GM23338 (cell line): Measurements from ENCODE around the gene HECTD3. TPM values are rescaled to one million over a fixed set of nuclear protein-coding genes. Genes with fewer than 3 reads are reported as not detected.

Experiments used
- CREB1 ChIP-seq: fragments of 250-450 bp; sonication (Bioruptor Pico); IDR thresholded peaks from 2 replicates; pipeline ENCODE4 v1.5.0; 2020; ENCODE audit warnings: low read depth, mild to moderate bottlenecking, moderate library complexity
- EZH2 ChIP-seq: fragments of 200-600 bp; sonication (generic); IDR thresholded peaks from one replicate; pipeline ENCODE4 v1.8.0; 2017; ENCODE audit warnings: antibody characterized with exemption, mild to moderate bottlenecking, low read depth; ENCODE audit not compliant: unreplicated experiment
- EZH2phosphoT487 ChIP-seq: fragments of 200-600 bp; sonication (generic); IDR thresholded peaks from one replicate; pipeline ENCODE4 v1.8.1; 2018; ENCODE audit warnings: antibody characterized with exemption; ENCODE audit not compliant: unreplicated experiment
- JUNB ChIP-seq: IDR thresholded peaks from one replicate; pipeline ENCODE4 v1.6.1; 2016; ENCODE audit warnings: antibody characterized with exemption; ENCODE audit not compliant: unreplicated experiment
- NANOG ChIP-seq: IDR thresholded peaks from 2 replicates; pipeline ENCODE4 v1.6.1; 2016; ENCODE audit warnings: antibody characterized with exemption, borderline replicate concordance
- POLR2AphosphoS5 ChIP-seq: IDR thresholded peaks from 2 replicates; pipeline ENCODE4 v1.6.1; 2016; ENCODE audit warnings: antibody characterized with exemption, low read depth
- STAT1 ChIP-seq: IDR thresholded peaks from one replicate; pipeline ENCODE4 v1.6.1; 2016; ENCODE audit warnings: antibody characterized with exemption; ENCODE audit not compliant: unreplicated experiment
- ZNF114 ChIP-seq: fragments of 250-450 bp; sonication (Bioruptor Pico); IDR thresholded peaks from 2 replicates; pipeline ENCODE4 v1.5.0; 2020; ENCODE audit warnings: mild to moderate bottlenecking, moderate library complexity
- ZNF331 ChIP-seq: fragments of 250-450 bp; sonication (Bioruptor Pico); IDR thresholded peaks from 2 replicates; pipeline ENCODE4 v1.5.0; 2020; ENCODE audit warnings: low read depth, mild to moderate bottlenecking, moderate library complexity
- polyA plus RNA-seq: library from polyadenylated mRNA; unstranded; fragments of >200 nt; fragmentation: Nextera tagmentation; extraction: Ambion mirVana; gene quantifications from 2 replicates; pipeline ENCODE4 v1.2.1, GENCODE V29; 2016
- total RNA-seq: library from RNA; depleted of rRNA; stranded (reverse); fragments of >200 nt; shearing (Covaris generic); gene quantifications from 2 replicates; pipeline ENCODE4 v1.2.3, GENCODE V29; 2014
- TF ChIP-seq, protein P1 (sequence below): fragments of 250-450 bp; sonication (Bioruptor Pico); IDR thresholded peaks from 2 replicates; pipeline ENCODE4 v1.5.0; 2020; ENCODE audit warnings: mild to moderate bottlenecking, moderate library complexity
- TF ChIP-seq, protein P2 (sequence below): IDR thresholded peaks from 2 replicates; pipeline ENCODE4 v1.6.1; 2016; ENCODE audit warnings: antibody characterized with exemption

The HECTD3 gene
- total and polyA plus RNA-seq, 2 experiments from 2014 or later: 13.1 to 31.4 TPM

DNA sequence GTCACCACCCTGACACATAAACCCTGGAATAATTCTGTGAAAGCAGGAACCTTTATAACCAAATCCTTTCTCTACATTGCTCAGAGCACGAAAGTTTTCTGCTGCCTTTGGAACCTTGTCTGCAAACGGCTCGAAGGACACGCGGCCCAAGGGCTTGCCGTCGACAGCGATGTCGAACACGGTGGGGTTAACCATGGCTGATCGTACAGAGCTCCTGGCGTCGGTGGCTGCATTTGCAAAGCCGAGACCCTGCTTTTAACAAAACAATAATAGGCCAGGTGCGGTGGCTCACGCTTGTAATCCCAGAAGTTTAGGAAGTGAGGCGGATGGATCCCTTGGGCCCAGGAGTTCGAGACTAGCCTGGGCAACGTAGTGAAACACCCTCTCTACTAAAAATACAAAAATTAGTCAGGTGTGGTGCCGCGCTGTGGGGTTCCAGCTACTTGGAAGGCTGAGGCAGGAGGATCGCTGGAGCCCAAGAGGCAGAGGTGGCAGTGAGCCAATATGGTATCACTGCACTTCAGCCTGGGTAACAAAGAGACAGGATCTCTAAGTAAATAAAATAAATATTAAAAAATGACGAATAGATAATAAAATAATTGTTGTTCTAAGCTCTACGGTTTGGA lies 22.5 kb downstream of the HECTD3 start (continued):
- TF ChIP-seq, protein P1, sequence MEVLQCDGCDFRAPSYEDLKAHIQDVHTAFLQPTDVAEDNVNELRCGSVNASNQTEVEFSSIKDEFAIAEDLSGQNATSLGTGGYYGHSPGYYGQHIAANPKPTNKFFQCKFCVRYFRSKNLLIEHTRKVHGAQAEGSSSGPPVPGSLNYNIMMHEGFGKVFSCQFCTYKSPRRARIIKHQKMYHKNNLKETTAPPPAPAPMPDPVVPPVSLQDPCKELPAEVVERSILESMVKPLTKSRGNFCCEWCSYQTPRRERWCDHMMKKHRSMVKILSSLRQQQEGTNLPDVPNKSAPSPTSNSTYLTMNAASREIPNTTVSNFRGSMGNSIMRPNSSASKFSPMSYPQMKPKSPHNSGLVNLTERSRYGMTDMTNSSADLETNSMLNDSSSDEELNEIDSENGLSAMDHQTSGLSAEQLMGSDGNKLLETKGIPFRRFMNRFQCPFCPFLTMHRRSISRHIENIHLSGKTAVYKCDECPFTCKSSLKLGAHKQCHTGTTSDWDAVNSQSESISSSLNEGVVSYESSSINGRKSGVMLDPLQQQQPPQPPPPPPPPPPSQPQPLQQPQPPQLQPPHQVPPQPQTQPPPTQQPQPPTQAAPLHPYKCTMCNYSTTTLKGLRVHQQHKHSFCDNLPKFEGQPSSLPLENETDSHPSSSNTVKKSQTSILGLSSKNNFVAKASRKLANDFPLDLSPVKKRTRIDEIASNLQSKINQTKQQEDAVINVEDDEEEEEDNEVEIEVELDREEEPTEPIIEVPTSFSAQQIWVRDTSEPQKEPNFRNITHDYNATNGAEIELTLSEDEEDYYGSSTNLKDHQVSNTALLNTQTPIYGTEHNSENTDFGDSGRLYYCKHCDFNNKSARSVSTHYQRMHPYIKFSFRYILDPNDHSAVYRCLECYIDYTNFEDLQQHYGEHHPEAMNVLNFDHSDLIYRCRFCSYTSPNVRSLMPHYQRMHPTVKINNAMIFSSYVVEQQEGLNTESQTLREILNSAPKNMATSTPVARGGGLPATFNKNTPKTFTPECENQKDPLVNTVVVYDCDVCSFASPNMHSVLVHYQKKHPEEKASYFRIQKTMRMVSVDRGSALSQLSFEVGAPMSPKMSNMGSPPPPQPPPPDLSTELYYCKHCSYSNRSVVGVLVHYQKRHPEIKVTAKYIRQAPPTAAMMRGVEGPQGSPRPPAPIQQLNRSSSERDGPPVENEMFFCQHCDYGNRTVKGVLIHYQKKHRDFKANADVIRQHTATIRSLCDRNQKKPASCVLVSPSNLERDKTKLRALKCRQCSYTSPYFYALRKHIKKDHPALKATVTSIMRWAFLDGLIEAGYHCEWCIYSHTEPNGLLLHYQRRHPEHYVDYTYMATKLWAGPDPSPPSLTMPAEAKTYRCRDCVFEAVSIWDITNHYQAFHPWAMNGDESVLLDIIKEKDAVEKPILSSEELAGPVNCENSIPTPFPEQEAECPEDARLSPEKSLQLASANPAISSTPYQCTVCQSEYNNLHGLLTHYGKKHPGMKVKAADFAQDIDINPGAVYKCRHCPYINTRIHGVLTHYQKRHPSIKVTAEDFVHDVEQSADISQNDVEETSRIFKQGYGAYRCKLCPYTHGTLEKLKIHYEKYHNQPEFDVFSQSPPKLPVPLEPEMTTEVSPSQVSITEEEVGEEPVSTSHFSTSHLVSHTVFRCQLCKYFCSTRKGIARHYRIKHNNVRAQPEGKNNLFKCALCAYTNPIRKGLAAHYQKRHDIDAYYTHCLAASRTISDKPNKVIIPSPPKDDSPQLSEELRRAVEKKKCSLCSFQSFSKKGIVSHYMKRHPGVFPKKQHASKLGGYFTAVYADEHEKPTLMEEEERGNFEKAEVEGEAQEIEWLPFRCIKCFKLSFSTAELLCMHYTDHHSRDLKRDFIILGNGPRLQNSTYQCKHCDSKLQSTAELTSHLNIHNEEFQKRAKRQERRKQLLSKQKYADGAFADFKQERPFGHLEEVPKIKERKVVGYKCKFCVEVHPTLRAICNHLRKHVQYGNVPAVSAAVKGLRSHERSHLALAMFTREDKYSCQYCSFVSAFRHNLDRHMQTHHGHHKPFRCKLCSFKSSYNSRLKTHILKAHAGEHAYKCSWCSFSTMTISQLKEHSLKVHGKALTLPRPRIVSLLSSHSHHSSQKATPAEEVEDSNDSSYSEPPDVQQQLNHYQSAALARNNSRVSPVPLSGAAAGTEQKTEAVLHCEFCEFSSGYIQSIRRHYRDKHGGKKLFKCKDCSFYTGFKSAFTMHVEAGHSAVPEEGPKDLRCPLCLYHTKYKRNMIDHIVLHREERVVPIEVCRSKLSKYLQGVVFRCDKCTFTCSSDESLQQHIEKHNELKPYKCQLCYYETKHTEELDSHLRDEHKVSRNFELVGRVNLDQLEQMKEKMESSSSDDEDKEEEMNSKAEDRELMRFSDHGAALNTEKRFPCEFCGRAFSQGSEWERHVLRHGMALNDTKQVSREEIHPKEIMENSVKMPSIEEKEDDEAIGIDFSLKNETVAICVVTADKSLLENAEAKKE (CRISPR knock-in tag): no peak
- TF ChIP-seq ZNF114 (no peak), ZNF331 (CRISPR knock-in tag) (no peak), JUNB (no peak), STAT1 (no peak), CREB1 (CRISPR knock-in tag) (no peak), POLR2AphosphoS5 (no peak), NANOG (no peak), EZH2phosphoT487 (no peak), EZH2 (no peak)
- TF ChIP-seq, protein P2, sequence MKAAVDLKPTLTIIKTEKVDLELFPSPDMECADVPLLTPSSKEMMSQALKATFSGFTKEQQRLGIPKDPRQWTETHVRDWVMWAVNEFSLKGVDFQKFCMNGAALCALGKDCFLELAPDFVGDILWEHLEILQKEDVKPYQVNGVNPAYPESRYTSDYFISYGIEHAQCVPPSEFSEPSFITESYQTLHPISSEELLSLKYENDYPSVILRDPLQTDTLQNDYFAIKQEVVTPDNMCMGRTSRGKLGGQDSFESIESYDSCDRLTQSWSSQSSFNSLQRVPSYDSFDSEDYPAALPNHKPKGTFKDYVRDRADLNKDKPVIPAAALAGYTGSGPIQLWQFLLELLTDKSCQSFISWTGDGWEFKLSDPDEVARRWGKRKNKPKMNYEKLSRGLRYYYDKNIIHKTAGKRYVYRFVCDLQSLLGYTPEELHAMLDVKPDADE: no peak
